Iris pigment epithelial cell (primary cell): ENCODE results near the gene CYSRT1.

Experiments used
- DNase-seq: peaks from one replicate; pipeline ENCODE4 v3.0.0-alpha.2; 2011; ENCODE audit warnings: low read depth

The CYSRT1 gene

GRCh38 chr9:137271696-137272076 is 46.7 kb downstream of the CYSRT1 start:
- DNase-seq = no peak

GRCh38 chr9:137272241-137273094 is 47.5 kb downstream of the CYSRT1 start:
- DNase-seq = no peak

GRCh38 chr9:137273095-137273490 is 48.1 kb downstream of the CYSRT1 start:
- DNase-seq = no peak

- DNase-seq = no peak
Observed at GRCh38 chr9:137273611-137274320, 48.8 kb downstream of the CYSRT1 start.

GRCh38 chr9:137275203-137275587 is 50.2 kb downstream of the CYSRT1 start:
- DNase-seq = no peak
